Gastroesophageal sphincter (tissue), 3 donors: Measurements from ENCODE around the gene SLIT3.

Experiments used
- CTCF ChIP-seq, 4 experiments: fragments of 200-600 bp in 2 of 4; fragments of 450-650 bp in 2 of 4; sonication (generic) in 1 of 4; IDR thresholded peaks; one replicate each; pipeline ENCODE4 v1.5.1; 2017 to 2019; ENCODE audit warnings: antibody characterized with exemption in 4 of 4, mild to moderate bottlenecking in 2 of 4, moderate library complexity in 2 of 4
- EP300 ChIP-seq: sonication (generic); formaldehyde crosslinking; IDR thresholded peaks from one replicate; pipeline ENCODE4 v1.6.1; 2017; ENCODE audit warnings: antibody characterized with exemption, mild to moderate bottlenecking
- POLR2A ChIP-seq, 2 donors: fragments of 450-650 bp; IDR thresholded peaks; one replicate each; pipeline ENCODE4 v1.6.1; 2017; ENCODE audit warnings: antibody characterized with exemption in 2 of 2, mild to moderate bottlenecking in 2 of 2, moderate library complexity in 1 of 2
- POLR2AphosphoS5 ChIP-seq: sonication (generic); formaldehyde crosslinking; IDR thresholded peaks from one replicate; pipeline ENCODE4 v1.6.1; 2017; ENCODE audit warnings: antibody characterized with exemption

GRCh38 chr5:168847511-168848073 lies 453.3 kb downstream of the SLIT3 start:
- TF ChIP-seq POLR2AphosphoS5 (no peak), CTCF (IDR thresholded peaks at IDR 0.05) (no peak), POLR2A (IDR thresholded peaks at IDR 0.05) (no peak), EP300 (no peak)
